Stimulated activated CD4-positive, alpha-beta T cell treated with anti-CD3 and anti-CD28 coated beads, Interleukin-4, amount 100 ng/mL, for 48 hours (primary cell): ENCODE results near the gene JMJD6.
"Not testable (repeated sequence)": the region's sequence is repeated elsewhere in the genome, so short reads cannot be mapped to it uniquely, and the experiment has no call there.

Source experiments
- DNase-seq, 2 donors: peaks; one replicate each; pipeline ENCODE4 v3.0.0-alpha.2; 2020; ENCODE audit warnings: low read depth in 2 of 2

Gene JMJD6

GRCh38 chr17:76736349-76737081, 10.1 kb upstream of the JMJD6 start:
- peak; percentile 55 to 56 for DNase-seq

- no peak for DNase-seq
Observed at GRCh38 chr17:76735586-76736348, 9.4 kb upstream of the JMJD6 start.

- DNase-seq, result no peak
Observed at GRCh38 chr17:76735006-76735405, 8.6 kb upstream of the JMJD6 start.

GRCh38 chr17:76734080-76734840, 7.9 kb upstream of the JMJD6 start:
- no peak for DNase-seq

GRCh38 chr17:76733618-76733957, 7.2 kb upstream of the JMJD6 start:
- DNase-seq, result no peak

- no peak for DNase-seq
Observed at GRCh38 chr17:76732734-76733617, 6.6 kb upstream of the JMJD6 start.

- not testable (repeated sequence) for DNase-seq
Observed at GRCh38 chr17:76731800-76732733, 5.7 kb upstream of the JMJD6 start.

GRCh38 chr17:76727745-76728456, 1.5 kb upstream of the JMJD6 start:
- no peak for DNase-seq

- DNase-seq, result peak; percentile 66 to 75
Observed at GRCh38 chr17:76726776-76727718, 641 bp upstream of the JMJD6 start, which contains the start of gene METTL23. METTL23 (plus strand) TSS chr17:76726839; CDS start chr17:76729711, 2,872 bp downstream.

GRCh38 chr17:76725580-76726230, 701 bp downstream of the JMJD6 start:
- DNase-seq, result peak; percentile 62 to 72

GRCh38 chr17:76723812-76724211, 2.6 kb downstream of the JMJD6 start:
- DNase-seq, result no peak

GRCh38 chr17:76722977-76723376, 3.4 kb downstream of the JMJD6 start:
- not testable (repeated sequence) for DNase-seq

GRCh38 chr17:76722279-76722678, 4.1 kb downstream of the JMJD6 start:
- no peak for DNase-seq

- no peak for DNase-seq
Observed at GRCh38 chr17:76721463-76721862, 4.9 kb downstream of the JMJD6 start.

- DNase-seq, result no peak
Observed at GRCh38 chr17:76720941-76721340, 5.5 kb downstream of the JMJD6 start.

- DNase-seq, result no peak
Observed at GRCh38 chr17:76720211-76720610, 6.2 kb downstream of the JMJD6 start.

- DNase-seq, result no peak
Observed at GRCh38 chr17:76718516-76718915, 7.9 kb downstream of the JMJD6 start.

GRCh38 chr17:76716839-76717215, 9.6 kb downstream of the JMJD6 start:
- no peak for DNase-seq
